C4-2B (cell line): ENCODE results near the gene DLG2.

Source experiments
- H3K27ac ChIP-seq: fragments of 450-650 bp; 2 replicates; pipeline ENCODE4 v1.5.1; 2017
- ZFX ChIP-seq: fragments of 450-650 bp; IDR thresholded peaks from 2 replicates; pipeline ENCODE4 v1.6.1; 2017
- TF ChIP-seq, protein P1 (sequence below): fragments of 450-650 bp; conservative IDR thresholded peaks from 2 replicates; pipeline ENCODE4 v1.5.1; 2017; ENCODE audit warnings: mild to moderate bottlenecking

Gene DLG2

DNA sequence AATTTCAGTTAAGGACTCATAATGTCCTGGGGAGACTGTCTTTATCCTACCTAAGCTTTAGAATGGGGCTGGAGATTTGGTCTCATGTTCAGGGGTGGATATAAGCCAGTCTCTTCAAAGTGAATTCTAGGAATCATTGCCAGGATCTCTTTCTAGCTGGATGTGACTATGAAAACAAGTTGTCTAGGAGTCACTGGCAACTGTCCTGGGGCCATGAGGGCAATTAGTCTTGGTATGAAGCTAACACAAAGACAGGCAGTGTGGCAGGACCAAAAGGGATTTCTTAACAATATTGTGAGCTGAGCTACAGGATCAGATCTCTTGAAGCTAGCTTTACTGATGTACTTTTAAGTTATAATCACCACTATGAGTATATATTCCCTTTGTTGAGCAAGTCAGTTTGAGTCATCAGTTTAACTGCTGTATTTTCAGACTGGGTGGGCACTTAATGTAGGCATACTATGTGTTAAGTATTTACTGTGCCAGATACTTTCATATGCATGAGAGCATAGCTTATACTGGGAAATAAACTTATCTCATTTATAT, 1951.0 kb downstream of the DLG2 start:
- no peak overlapping the region for H3K27ac ChIP-seq
- no peak for TF ChIP-seq ZFX
- TF ChIP-seq, protein P1, sequence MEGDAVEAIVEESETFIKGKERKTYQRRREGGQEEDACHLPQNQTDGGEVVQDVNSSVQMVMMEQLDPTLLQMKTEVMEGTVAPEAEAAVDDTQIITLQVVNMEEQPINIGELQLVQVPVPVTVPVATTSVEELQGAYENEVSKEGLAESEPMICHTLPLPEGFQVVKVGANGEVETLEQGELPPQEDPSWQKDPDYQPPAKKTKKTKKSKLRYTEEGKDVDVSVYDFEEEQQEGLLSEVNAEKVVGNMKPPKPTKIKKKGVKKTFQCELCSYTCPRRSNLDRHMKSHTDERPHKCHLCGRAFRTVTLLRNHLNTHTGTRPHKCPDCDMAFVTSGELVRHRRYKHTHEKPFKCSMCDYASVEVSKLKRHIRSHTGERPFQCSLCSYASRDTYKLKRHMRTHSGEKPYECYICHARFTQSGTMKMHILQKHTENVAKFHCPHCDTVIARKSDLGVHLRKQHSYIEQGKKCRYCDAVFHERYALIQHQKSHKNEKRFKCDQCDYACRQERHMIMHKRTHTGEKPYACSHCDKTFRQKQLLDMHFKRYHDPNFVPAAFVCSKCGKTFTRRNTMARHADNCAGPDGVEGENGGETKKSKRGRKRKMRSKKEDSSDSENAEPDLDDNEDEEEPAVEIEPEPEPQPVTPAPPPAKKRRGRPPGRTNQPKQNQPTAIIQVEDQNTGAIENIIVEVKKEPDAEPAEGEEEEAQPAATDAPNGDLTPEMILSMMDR, result no peak

DNA sequence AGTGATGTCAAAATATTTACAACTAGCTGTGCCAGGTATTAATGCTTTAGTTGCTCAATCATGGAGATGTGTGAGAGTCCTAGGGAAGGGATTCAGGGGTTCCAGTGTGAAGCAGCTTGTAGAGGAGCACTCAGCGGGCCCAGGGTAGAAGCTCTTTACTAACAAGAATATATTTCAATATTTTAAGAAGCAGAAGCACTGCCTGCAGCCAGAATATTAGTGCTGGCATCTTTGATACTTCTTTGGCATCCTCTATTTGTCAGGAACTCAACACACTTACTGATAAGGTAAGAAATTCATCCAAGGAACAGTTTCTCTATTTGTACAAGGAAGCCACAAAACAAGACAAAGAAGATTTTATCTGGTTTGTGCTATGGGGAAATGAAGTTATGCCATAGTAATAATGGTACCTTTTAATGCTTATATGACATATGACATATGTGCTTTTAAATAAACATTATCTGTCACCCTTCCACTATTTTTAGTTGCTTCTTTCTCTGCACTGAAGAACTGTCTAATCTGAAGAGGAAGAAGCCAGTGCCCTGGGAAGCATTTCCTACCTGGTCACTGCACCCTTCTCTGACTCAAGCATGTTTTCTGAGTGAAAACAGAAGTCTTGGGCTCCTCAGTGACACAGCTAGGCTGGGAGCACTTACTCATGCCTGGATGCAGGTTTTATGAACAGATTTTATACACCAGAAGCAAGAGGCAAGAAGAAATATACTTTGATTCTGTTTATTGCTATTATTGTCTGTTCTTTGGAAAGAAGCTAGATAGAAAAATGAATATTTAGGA, 1952.8 kb downstream of the DLG2 start:
- TF ChIP-seq ZFX, result no peak
- TF ChIP-seq, protein P1, result no peak
- peak overlapping the region; percentile 62; the same call in 1 of the 2 replicates for H3K27ac ChIP-seq

DNA sequence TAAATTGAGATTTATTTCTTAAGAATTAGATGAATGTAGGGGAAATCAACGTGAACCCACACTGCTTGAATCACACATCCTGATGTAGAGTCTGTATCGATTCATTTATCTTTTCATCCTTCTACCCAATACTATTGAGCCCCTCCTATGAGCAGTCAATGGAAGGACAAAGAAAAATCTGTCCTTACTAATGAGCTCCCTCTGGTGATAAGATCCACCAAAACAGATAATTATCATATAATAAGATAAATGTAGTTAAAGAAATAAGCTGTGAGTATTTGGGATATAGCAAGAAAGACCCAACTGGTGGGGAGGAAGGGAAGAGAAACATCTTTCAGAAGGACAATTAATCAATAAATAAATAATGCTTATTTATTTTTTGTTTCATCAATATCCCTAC, 1955.9 kb downstream of the DLG2 start:
- H3K27ac ChIP-seq, result no peak overlapping the region
- TF ChIP-seq, protein P1, result peak; percentile 32
- no peak for TF ChIP-seq ZFX

DNA sequence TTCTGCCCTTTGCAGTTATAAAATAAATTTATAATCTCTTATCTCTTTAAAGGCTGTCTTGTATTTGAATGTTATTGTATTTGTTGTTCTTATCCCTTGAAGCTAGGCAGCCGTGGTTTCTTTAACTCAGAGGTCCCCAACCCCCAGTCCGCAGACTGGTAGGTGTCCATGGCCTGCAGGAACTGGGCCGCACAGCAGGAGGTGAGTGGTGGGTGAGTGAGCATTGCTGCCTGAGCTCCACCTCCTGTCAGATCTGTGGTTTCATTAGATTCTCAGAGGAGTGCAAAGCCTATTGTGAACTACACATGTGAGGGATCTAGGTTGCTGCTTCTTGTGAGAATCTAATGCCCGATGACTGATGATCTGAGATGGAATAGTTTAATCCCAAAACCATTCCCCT, 1961.0 kb downstream of the DLG2 start:
- TF ChIP-seq ZFX, result no peak
- TF ChIP-seq, protein P1, result no peak
- H3K27ac ChIP-seq, result no peak overlapping the region

DNA sequence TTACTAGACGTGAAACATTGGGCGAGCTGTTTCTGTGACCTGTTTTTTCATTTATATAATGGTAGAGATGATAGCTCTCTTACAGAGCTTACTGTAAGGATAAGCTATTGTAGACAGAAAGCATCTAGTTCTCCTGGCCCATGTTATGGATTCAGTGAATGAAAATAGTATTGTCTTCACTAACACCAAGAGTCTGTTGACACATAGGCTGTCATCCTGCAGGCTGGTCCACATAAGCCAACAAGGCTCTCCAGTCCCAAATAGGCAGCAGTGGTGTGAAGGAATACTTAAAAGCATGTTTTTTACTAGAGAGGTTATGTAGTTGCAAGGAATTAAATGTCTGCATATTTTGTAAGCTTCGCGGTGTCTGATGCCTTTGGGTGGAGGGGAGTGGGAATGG, 1963.2 kb downstream of the DLG2 start:
- TF ChIP-seq, protein P1, result no peak
- TF ChIP-seq ZFX, result no peak
- no peak overlapping the region for H3K27ac ChIP-seq

DNA sequence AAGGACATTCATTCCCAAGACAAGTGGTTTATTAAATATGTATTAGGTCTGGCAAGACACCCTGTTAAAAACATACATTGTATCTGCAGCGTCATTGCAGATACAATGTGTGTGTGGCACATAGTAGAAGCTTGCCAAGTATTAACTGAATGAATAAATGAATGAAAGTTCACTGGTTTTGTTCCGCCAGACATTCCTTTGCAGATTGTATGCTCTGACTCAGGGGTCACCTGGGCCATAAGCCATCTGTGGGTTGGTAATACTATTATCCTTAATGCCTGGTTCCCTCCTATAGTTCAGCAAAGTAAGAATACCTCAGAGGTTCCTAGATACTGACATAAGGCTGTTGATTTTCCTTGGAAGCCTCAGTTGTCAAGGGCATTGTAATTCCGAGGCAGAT, 1963.7 kb downstream of the DLG2 start:
- H3K27ac ChIP-seq, result no peak overlapping the region
- no peak for TF ChIP-seq ZFX
- TF ChIP-seq, protein P1, result no peak

DNA sequence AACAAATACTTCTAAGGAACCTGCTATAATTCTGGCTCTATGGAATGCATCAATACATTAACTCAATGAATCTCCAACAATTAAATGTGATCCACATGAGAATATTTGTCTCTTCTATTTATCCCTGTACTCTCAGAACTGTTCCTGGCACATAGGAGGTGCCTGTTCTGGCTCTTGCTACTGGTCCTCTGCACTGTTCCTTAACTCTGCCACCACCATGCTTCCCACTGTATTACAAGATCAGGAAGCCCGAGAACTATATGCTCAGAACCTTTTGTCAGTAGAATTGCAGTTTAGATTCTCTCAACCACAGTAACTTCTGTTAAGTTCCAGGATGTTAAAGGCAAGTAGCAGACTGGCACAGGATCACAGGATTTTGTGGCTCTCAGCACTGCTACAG, 1964.7 kb downstream of the DLG2 start:
- H3K27ac ChIP-seq, result no peak overlapping the region
- TF ChIP-seq, protein P1, result no peak
- TF ChIP-seq ZFX, result no peak
